Natural killer cell (primary cell): ENCODE results near the gene CPNE4. TPM values are rescaled to one million over a fixed set of nuclear protein-coding genes. Genes with fewer than 3 reads are reported as not detected.

Experiments used
- ATAC-seq, 3 donors: fragments of 150-1000 bp in 2 of 3; fragments of 200-7000 bp in 1 of 3; cut with Tn5 transposase; 1 replicate in 1 of 3; 2 replicates in 2 of 3; pipeline ENCODE4 v1.10.0; 2021; ENCODE audit warnings: mild to moderate bottlenecking in 2 of 3, moderate library complexity in 2 of 3
- DNase-seq, 2 donors: peaks; one replicate each; pipeline versions ENCODE4 v3.0.0 to v3.0.0-alpha.2; 2013 to 2021; ENCODE audit warnings: mixed read lengths in 1 of 2
- H3K27ac ChIP-seq: one replicate; pipeline ENCODE4 v1.5.1; 2013; ENCODE audit warnings: mild to moderate bottlenecking, low read length
- H3K27me3 ChIP-seq: one replicate; pipeline ENCODE4 v1.6.1; 2013; ENCODE audit warnings: low read length; ENCODE audit not compliant: control insufficient read depth, insufficient read depth
- H3K36me3 ChIP-seq: one replicate; pipeline ENCODE4 v1.6.1; 2013; ENCODE audit warnings: low read length; ENCODE audit not compliant: control insufficient read depth, insufficient read depth
- H3K4me1 ChIP-seq: one replicate; pipeline ENCODE4 v1.6.1; 2013; ENCODE audit warnings: low read length; ENCODE audit not compliant: control insufficient read depth, insufficient read depth
- H3K4me3 ChIP-seq: one replicate; pipeline ENCODE4 v1.5.1; 2013; ENCODE audit warnings: low read length
- H3K9me3 ChIP-seq: one replicate; pipeline ENCODE4 v1.6.1; 2013; ENCODE audit warnings: low read length; ENCODE audit not compliant: control insufficient read depth, insufficient read depth
- H3K27ac Mint-ChIP-seq, 2 donors: one replicate each; pipeline ENCODE4 v1.8.0; 2022; ENCODE audit warnings: mild to moderate bottlenecking in 2 of 2, mixed read lengths in 2 of 2, moderate library complexity in 1 of 2
- H3K27me3 Mint-ChIP-seq, 2 donors: one replicate each; pipeline ENCODE4 v1.8.0; 2022; ENCODE audit warnings: low read depth in 2 of 2, mixed read lengths in 2 of 2
- H3K36me3 Mint-ChIP-seq: one replicate; pipeline ENCODE4 v1.8.0; 2022; ENCODE audit warnings: mixed read lengths
- H3K4me1 Mint-ChIP-seq, 2 donors: one replicate each; pipeline ENCODE4 v1.8.0; 2022; ENCODE audit warnings: mixed read lengths in 2 of 2
- H3K4me3 Mint-ChIP-seq: one replicate; pipeline ENCODE4 v1.8.0; 2022; ENCODE audit warnings: mild to moderate bottlenecking, moderate library complexity, mixed read lengths
- H3K9me3 Mint-ChIP-seq, 2 donors: one replicate each; pipeline ENCODE4 v1.8.0; 2022; ENCODE audit warnings: mixed read lengths in 2 of 2
- CTCF ChIP-seq: fragments of 200-600 bp; IDR thresholded peaks from one replicate; pipeline ENCODE4 v1.8.0; 2022; ENCODE audit warnings: antibody characterized with exemption
- WGBS: methylation state at CpG from one replicate; pipeline ENCODE4 v1.1.7; 2013; ENCODE audit warnings: missing lambda C conversion rate; ENCODE audit not compliant: insufficient coverage; 5-methylcytosine and 5-hydroxymethylcytosine counted together
- intact Hi-C: fragments of 100-400 bp; cut with micrococcal nuclease; formaldehyde crosslinking; loops from one replicate; pipeline ENCODE4 v1.14.2; 2022
- total RNA-seq, 4 donors: library from RNA; stranded (reverse); fragments of 120-200 nt in 1 of 4; gene quantifications; one replicate each; pipeline versions ENCODE4 v1.2.3 to v1.2.4, GENCODE V29; 2013 to 2022

The CPNE4 gene
- total RNA-seq, 3 donors from 2014 or later (not counting 1 experiment from before 2014, with no cell fraction given) = not detected

- H3K27me3 Mint-ChIP-seq = peaks cover 0 to 10% of the 10 kb centered on the region in 2 donors
- DNase-seq = no peak
- no peak overlapping the region for H3K4me3 Mint-ChIP-seq
- Histone ChIP-seq H3K9me3 (no peaks in the 10 kb centered on the region), H3K4me3 (no peak overlapping the region), H3K4me1 (no peaks in the 10 kb centered on the region), H3K36me3 (no peaks in the 10 kb centered on the region), H3K27ac (no peak overlapping the region), H3K27me3 (no peaks in the 10 kb centered on the region)
- intact Hi-C loops = no loop called here
- no peak for ATAC-seq
- peaks cover 0 to 4% of the 10 kb centered on the region in 2 donors for H3K9me3 Mint-ChIP-seq
- no peaks in the 10 kb centered on the region for H3K4me1 Mint-ChIP-seq
- no peak overlapping the region for H3K27ac Mint-ChIP-seq
- no peaks in the 10 kb centered on the region for H3K36me3 Mint-ChIP-seq
- no peak for TF ChIP-seq CTCF
- WGBS = 75% methylated on average over 3 of the region's 3 CpGs
Measured at GRCh38 chr3:131630097-131630496, 404.7 kb downstream of the CPNE4 start.

- TF ChIP-seq CTCF = no peak
- no peaks in the 10 kb centered on the region for H3K9me3 ChIP-seq
- ATAC-seq = no peak
- intact Hi-C loops = no loop called here
- WGBS = 100% methylated on average over 1 of the region's 1 CpG
- H3K27me3 ChIP-seq = no peaks in the 10 kb centered on the region
- H3K4me3 Mint-ChIP-seq = no peak overlapping the region
- H3K36me3 ChIP-seq = no peaks in the 10 kb centered on the region
- peaks cover 0 to 6% of the 10 kb centered on the region in 2 donors for H3K27me3 Mint-ChIP-seq
- no peak for DNase-seq
- H3K4me3 ChIP-seq = no peak overlapping the region
- H3K36me3 Mint-ChIP-seq = no peaks in the 10 kb centered on the region
- H3K27ac ChIP-seq = no peak overlapping the region
- H3K27ac Mint-ChIP-seq = no peak overlapping the region
- H3K4me1 ChIP-seq = no peaks in the 10 kb centered on the region
- H3K9me3 Mint-ChIP-seq = peaks cover 0 to 4% of the 10 kb centered on the region in 2 donors
- no peaks in the 10 kb centered on the region for H3K4me1 Mint-ChIP-seq
Measured at GRCh38 chr3:131623431-131623830, 411.4 kb downstream of the CPNE4 start.

- no peak overlapping the region for H3K4me3 Mint-ChIP-seq
- no peaks in the 10 kb centered on the region for H3K36me3 Mint-ChIP-seq
- Histone ChIP-seq H3K9me3 (no peaks in the 10 kb centered on the region), H3K4me1 (no peaks in the 10 kb centered on the region), H3K27me3 (no peaks in the 10 kb centered on the region), H3K4me3 (no peak overlapping the region), H3K27ac (no peak overlapping the region), H3K36me3 (no peaks in the 10 kb centered on the region)
- TF ChIP-seq CTCF = no peak
- no peak overlapping the region for H3K27ac Mint-ChIP-seq
- no peaks in the 10 kb centered on the region for H3K4me1 Mint-ChIP-seq
- 87% methylated on average over 4 of the region's 5 CpGs for WGBS
- H3K9me3 Mint-ChIP-seq = peaks cover 0 to 4% of the 10 kb centered on the region in 2 donors
- intact Hi-C loops = no loop called here
- no peak for DNase-seq
- peaks cover 4 to 8% of the 10 kb centered on the region in 2 donors for H3K27me3 Mint-ChIP-seq
- ATAC-seq = no peak
Measured at GRCh38 chr3:131622726-131623125, 412.1 kb downstream of the CPNE4 start.

GRCh38 chr3:131620977-131621376 lies 413.8 kb downstream of the CPNE4 start:
- H3K27ac ChIP-seq = no peak overlapping the region
- Mint-ChIP-seq H3K27ac (no peak overlapping the region), H3K9me3 (peaks cover 0 to 2% of the 10 kb centered on the region in 2 donors), H3K4me1 (no peaks in the 10 kb centered on the region), H3K4me3 (no peak overlapping the region), H3K27me3 (peaks cover 6 to 8% of the 10 kb centered on the region in 2 donors), H3K36me3 (no peaks in the 10 kb centered on the region)
- intact Hi-C loops = no loop called here
- H3K27me3 ChIP-seq = no peaks in the 10 kb centered on the region
- H3K9me3 ChIP-seq = no peaks in the 10 kb centered on the region
- no peak for TF ChIP-seq CTCF
- DNase-seq (no peak), ATAC-seq (no peak)
- H3K36me3 ChIP-seq = no peaks in the 10 kb centered on the region
- H3K4me1 ChIP-seq = no peaks in the 10 kb centered on the region
- WGBS = 81% methylated on average over 1 of the region's 1 CpG
- no peak overlapping the region for H3K4me3 ChIP-seq
